GM18502 (cell line): ENCODE results near the gene KIF16B.
A peak's percentile ranks its signal among the peaks of the same experiment; 100 is the strongest.

Experiments used
- ATAC-seq: cut with Tn5 transposase; IDR thresholded peaks from one replicate; pipeline ENCODE4 v1.9.1; 2021; ENCODE audit warnings: mild to moderate bottlenecking; ENCODE audit not compliant: unreplicated experiment, poor library complexity

KIF16B gene

GRCh38 chr20:16485401-16485800 is 87.8 kb downstream of the KIF16B start:
- no peak for ATAC-seq

DNA sequence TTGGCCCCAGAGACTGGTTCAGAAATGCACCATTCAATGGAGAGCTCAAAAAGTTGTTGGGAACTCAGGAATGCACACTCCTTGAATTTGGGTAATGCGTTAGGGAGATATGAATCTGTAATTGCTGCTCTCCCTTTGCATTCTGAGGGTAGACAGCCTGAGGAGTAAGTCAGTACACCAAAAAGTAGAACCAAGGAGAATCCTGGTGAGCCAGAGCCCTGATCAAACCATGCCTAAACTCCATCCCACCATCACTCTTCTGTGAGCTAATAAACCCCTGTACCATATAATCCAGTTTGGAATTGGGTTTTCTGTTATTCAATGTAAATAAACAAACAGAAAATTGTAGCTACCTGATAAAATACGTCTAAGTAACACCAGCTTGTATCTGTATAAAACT is 90.2 kb downstream of the KIF16B start:
- no peak for ATAC-seq

GRCh38 chr20:16481977-16482376 is 91.3 kb downstream of the KIF16B start:
- no peak for ATAC-seq

DNA sequence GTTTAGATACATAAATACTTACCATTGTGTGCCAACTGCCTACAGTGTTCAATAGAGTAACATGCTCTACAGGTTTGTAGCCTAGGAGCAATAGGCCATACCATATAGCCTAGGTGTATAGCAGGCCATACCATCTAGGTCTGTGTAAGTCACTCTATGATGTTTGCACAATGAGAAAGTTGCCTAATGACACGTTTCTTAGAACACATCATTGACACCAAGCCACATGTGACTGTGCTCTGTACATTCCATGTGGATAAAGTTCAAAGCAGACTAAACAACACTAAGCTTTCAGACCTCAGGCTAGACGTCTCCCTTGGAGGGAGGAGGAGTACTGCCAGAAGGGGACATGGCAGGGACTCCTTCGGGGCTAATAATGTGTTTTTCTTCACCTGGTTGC is 93.6 kb downstream of the KIF16B start:
- no peak for ATAC-seq

- ATAC-seq: no peak
These were observed 95.6 kb downstream of the KIF16B start for GRCh38 chr20:16477632-16478031.

DNA sequence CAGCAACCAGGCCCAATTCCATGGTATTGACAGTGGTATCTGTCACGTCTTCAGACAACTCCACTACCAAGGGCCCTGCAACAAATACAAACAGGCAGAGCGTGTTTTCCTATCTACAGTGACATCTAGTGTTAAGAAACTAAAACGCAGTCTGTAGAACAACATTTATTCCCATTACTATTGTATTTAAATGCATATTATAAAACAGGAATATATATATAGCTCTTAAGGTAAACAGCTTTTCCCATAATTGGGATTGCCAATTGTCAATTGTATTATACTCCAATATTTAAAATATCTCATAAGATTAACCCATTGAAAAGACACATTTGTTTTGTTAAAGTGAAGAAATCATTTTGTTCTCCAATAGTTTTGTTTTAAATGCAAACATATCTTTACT is 97.2 kb downstream of the KIF16B start:
- ATAC-seq: peak; percentile 72

GRCh38 chr20:16475225-16475624 is 98.0 kb downstream of the KIF16B start:
- no peak for ATAC-seq

DNA sequence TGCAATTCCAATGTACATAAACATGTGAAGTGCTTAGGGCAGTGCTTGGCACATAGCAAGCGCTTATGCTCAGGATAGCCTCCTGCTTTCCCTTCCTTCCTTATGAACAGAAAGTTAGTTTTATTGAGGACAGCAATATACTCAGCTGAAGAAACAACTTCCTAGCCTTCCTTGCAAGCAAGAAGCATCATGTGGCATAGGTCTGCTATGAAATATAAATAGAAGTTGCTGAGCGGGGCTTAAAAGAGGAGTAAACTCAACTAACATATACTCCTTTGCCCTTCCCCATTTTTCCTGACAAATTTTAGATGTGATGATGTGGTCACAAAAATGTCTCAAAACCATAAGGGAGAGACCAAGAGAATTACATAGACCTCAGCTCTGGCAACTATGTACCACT is 98.9 kb downstream of the KIF16B start:
- ATAC-seq: no peak

DNA sequence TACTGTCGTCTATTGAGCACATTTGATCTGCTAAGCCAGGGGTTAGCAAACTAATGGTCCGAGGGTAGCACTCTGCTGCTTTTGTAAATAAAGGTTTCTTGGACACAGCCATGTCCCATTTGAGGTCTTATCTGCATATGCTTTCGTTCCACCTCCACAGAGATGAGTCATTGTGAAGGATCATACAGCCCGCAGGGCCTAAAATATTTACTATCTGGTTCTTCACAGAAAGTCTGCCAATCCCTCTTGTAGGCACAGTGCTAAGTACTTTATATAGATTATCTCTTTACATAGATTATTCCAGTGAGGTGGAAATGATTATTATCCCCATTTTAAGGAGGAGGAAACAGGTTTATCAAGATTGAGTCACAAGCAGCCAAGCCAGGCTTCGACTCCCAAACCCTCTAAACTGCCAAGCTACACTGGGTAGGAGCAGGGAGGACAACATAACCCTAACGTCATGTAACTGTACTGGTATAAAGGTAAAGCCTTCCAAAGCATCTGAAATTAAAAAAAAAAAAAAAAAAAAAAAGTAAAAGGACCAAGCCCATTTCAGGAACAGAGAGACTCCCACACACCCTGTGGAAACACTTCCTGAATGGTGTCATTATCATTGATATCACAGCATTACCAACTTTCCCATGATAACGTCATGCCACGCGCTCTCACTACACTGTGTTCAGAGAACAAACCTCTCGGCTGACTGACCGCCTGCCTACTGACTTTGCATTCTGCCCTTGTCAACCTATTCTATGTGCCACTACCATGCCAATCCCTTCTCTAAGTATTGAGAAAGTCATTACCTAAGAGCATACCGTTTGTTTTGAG is 101.0 kb downstream of the KIF16B start:
- no peak for ATAC-seq

GRCh38 chr20:16469395-16469905 is 103.8 kb downstream of the KIF16B start:
- no peak for ATAC-seq

DNA sequence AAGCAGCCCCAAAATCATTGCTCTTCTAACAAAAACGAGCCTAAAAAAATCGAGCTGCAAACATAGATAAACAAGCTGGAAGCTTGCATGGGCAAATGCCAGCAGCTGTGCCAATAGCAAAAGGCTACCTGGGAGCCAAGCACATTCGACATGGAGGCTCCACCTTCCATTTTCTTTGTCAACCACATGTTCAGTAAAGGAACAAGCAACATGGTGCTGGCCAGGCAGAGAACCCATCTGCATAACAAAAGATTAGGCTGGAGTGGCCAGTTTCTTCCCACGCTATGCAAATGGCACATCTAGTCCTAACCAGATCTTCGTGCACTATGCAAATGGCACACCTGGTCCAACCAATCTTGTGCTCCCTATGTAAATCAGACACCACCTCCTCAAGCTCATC is 110.5 kb downstream of the KIF16B start:
- no peak for ATAC-seq

- no peak for ATAC-seq
These were observed 114.1 kb downstream of the KIF16B start for GRCh38 chr20:16459019-16459700.

GRCh38 chr20:16457514-16457913 is 115.7 kb downstream of the KIF16B start:
- no peak for ATAC-seq

- ATAC-seq: no peak
These were observed 117.9 kb downstream of the KIF16B start for GRCh38 chr20:16455324-16455723.

GRCh38 chr20:16451982-16452381 is 121.3 kb downstream of the KIF16B start:
- no peak for ATAC-seq

GRCh38 chr20:16451001-16451400 is 122.2 kb downstream of the KIF16B start:
- no peak for ATAC-seq

DNA sequence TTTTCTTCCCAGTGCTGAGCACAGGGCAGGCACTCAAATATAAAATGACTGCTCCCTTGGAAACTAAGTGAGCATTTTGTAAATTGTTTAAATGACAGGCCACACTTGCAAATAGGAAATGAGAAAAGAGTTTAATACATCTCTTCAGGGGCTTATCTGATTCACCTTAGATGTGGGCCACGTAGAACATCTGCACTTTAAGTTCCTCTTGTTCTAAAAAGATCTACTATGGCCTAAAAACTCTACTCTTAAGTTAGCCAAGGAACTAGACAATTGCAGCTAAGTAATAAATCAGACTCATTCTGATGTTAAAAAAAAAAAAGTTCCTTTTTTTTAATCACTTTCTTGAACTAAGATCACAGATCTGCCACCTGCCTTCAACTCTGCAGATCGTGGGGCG is 126.3 kb downstream of the KIF16B start:
- no peak for ATAC-seq

DNA sequence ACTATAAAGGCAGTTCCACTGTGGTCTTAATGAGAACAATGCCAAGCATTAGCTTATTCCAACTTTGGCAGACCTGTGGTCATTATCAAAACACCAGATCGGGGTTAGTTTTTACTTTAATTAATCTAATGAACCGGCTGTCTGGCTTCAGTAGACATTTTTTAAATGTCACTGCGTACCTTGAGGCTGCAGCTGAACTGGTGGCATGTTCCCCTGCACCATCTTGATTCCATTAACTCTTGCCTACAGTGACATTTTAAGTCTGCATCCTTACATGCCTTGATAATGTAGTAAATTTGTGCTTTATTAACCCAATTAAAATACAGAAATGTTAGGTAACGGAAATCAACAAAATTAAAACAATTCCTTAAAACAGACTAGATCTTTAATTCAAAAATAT is 127.0 kb downstream of the KIF16B start:
- no peak for ATAC-seq

GRCh38 chr20:16445482-16445881 is 127.8 kb downstream of the KIF16B start:
- ATAC-seq: no peak

- no peak for ATAC-seq
These were observed 129.0 kb downstream of the KIF16B start for GRCh38 chr20:16444057-16444777.

GRCh38 chr20:16441546-16442164 is 131.6 kb downstream of the KIF16B start:
- no peak for ATAC-seq
